Nephron (organoid): ENCODE results near the gene RWDD4.

Experiments
- H3K27ac Mint-ChIP-seq, 3 experiments: 2 replicates each; pipeline ENCODE4 v1.8.0; 2020; ENCODE audit warnings: mixed read lengths in 3 of 3, mild to moderate bottlenecking in 2 of 3, moderate library complexity in 1 of 3
- H3K27me3 Mint-ChIP-seq: 2 replicates; pipeline ENCODE4 v1.8.0; 2021; ENCODE audit warnings: low read depth, mild to moderate bottlenecking, moderate library complexity, mixed read lengths
- H3K36me3 Mint-ChIP-seq: 2 replicates; pipeline ENCODE4 v1.8.0; 2020; ENCODE audit warnings: low read depth, mixed read lengths
- H3K4me1 Mint-ChIP-seq: 2 replicates; pipeline ENCODE4 v1.8.0; 2020; ENCODE audit warnings: mixed read lengths
- H3K4me3 Mint-ChIP-seq, 3 experiments: 2 replicates each; pipeline ENCODE4 v1.8.0; 2020; ENCODE audit warnings: mild to moderate bottlenecking in 3 of 3, mixed read lengths in 3 of 3, moderate library complexity in 2 of 3
- H3K9me3 Mint-ChIP-seq: 2 replicates; pipeline ENCODE4 v1.8.0; 2020; ENCODE audit warnings: mixed read lengths
- CTCF ChIP-seq, 3 experiments: fragments of 200-600 bp; sonication (generic); IDR thresholded peaks; one replicate each; pipeline ENCODE4 v1.5.0; 2021; ENCODE audit warnings: antibody characterized with exemption in 3 of 3; ENCODE audit not compliant: unreplicated experiment in 3 of 3

The RWDD4 gene

GRCh38 chr4:183670960-183671555 is 12.1 kb upstream of the RWDD4 start:
- no peak for TF ChIP-seq CTCF (IDR thresholded peaks at IDR 0.05; ENCODE audit: unreplicated experiment in 3 of 3)
- no peak overlapping the region for H3K27ac Mint-ChIP-seq
- no peak overlapping the region for H3K4me3 Mint-ChIP-seq
- no peaks in the 10 kb centered on the region for H3K27me3 Mint-ChIP-seq
- H3K9me3 Mint-ChIP-seq = no peaks in the 10 kb centered on the region
- H3K4me1 Mint-ChIP-seq = no peaks in the 10 kb centered on the region
- H3K36me3 Mint-ChIP-seq = peaks cover 61% of the 10 kb centered on the region

- Mint-ChIP-seq H3K27ac (no peak overlapping the region), H3K36me3 (peaks cover 59% of the 10 kb centered on the region), H3K4me1 (no peaks in the 10 kb centered on the region), H3K9me3 (no peaks in the 10 kb centered on the region), H3K4me3 (no peak overlapping the region), H3K27me3 (no peaks in the 10 kb centered on the region)
- no peak for TF ChIP-seq CTCF (IDR thresholded peaks at IDR 0.05; ENCODE audit: unreplicated experiment in 3 of 3)
Observed at GRCh38 chr4:183670251-183670650, 11.3 kb upstream of the RWDD4 start.

- no peak for TF ChIP-seq CTCF (IDR thresholded peaks at IDR 0.05; ENCODE audit: unreplicated experiment in 3 of 3)
- H3K9me3 Mint-ChIP-seq = no peaks in the 10 kb centered on the region
- no peak overlapping the region for H3K4me3 Mint-ChIP-seq
- no peaks in the 10 kb centered on the region for H3K27me3 Mint-ChIP-seq
- peak overlapping the region in 2 of 3 experiments; percentile 15 to 45 for H3K27ac Mint-ChIP-seq
- peaks cover 48% of the 10 kb centered on the region for H3K36me3 Mint-ChIP-seq
- H3K4me1 Mint-ChIP-seq = peaks cover under 1% of the 10 kb centered on the region
Observed at GRCh38 chr4:183666088-183666487, 7.1 kb upstream of the RWDD4 start.

GRCh38 chr4:183659872-183660242 is 872 bp upstream of the RWDD4 start:
- peak overlapping the region; percentile 78 to 89 (median 85) for H3K27ac Mint-ChIP-seq
- H3K27me3 Mint-ChIP-seq = no peaks in the 10 kb centered on the region
- peak overlapping the region; percentile 84 to 91 (median 90) for H3K4me3 Mint-ChIP-seq

GRCh38 chr4:183658362-183659028 is 490 bp downstream of the RWDD4 start:
- H3K27ac Mint-ChIP-seq = peak overlapping the region; percentile 78 to 95 (median 95)
- H3K27me3 Mint-ChIP-seq = no peaks in the 10 kb centered on the region
- H3K4me3 Mint-ChIP-seq = peak overlapping the region; percentile 84 to 99 (median 91)
- TF ChIP-seq CTCF (IDR thresholded peaks at IDR 0.05; ENCODE audit: unreplicated experiment in 3 of 3) = no peak
- peaks cover 19% of the 10 kb centered on the region for H3K36me3 Mint-ChIP-seq
- peaks cover 24% of the 10 kb centered on the region for H3K4me1 Mint-ChIP-seq
- H3K9me3 Mint-ChIP-seq = no peaks in the 10 kb centered on the region

More at GRCh38 chr4:183659872-183660242, 872 bp upstream of the RWDD4 start:
- peaks cover 16% of the 10 kb centered on the region for H3K36me3 Mint-ChIP-seq
- peaks cover 24% of the 10 kb centered on the region for H3K4me1 Mint-ChIP-seq
- H3K9me3 Mint-ChIP-seq = no peaks in the 10 kb centered on the region
- no peak for TF ChIP-seq CTCF (IDR thresholded peaks at IDR 0.05; ENCODE audit: unreplicated experiment in 3 of 3)

GRCh38 chr4:183657564-183657963 is 1.4 kb downstream of the RWDD4 start:
- no peak for TF ChIP-seq CTCF (IDR thresholded peaks at IDR 0.05; ENCODE audit: unreplicated experiment in 3 of 3)
- Mint-ChIP-seq H3K36me3 (peaks cover 27% of the 10 kb centered on the region), H3K4me1 (peaks cover 24% of the 10 kb centered on the region), H3K9me3 (no peaks in the 10 kb centered on the region), H3K27me3 (no peaks in the 10 kb centered on the region), H3K27ac (peak overlapping the region; percentile 78 to 95 (median 95)), H3K4me3 (peak overlapping the region; percentile 84 to 99 (median 91))
